ENCODE results near the gene IL1RAPL2.

DNA sequence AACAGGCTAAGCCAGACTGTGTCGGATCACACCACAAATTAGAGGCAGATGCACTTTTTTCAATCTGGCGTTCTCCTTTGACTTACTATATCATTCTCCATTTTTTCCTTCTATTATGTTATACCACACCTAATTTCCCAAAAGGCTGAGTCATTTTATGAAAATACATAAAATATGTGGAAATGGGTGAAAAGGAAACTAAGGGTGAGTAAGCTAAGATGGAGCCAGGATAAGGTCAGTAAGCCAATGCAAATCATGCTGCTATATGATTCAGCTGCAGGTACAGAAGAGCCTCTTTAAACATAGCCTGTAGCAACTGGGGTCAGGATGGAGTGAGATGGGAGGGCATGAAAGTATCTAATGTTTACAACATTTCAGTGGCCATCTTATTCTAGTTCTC is 748.5 kb downstream of the IL1RAPL2 start:
- TF ChIP-seq SUZ12 (IDR thresholded peaks at IDR 0.05; ENCODE audit: extremely low read depth, insufficient read depth, insufficient read length) (no peak), ZNF274 (IDR thresholded peaks at IDR 0.05; ENCODE audit: low read depth, low read length) (no peak), YY1 (IDR thresholded peaks at IDR 0.05; ENCODE audit: insufficient read depth, insufficient read length) (no peak)

Data from NT2/D1 (cell line).